Nephron progenitor cell (in vitro differentiated cells): ENCODE results near the gene ARHGAP25.

Source experiments
- DNase-seq: peaks from one replicate; pipeline ENCODE4 v3.0.0; 2021
- H3K27ac Mint-ChIP-seq: 2 replicates; pipeline ENCODE4 v1.8.0; 2021; ENCODE audit warnings: mild to moderate bottlenecking, moderate library complexity, mixed read lengths
- H3K27me3 Mint-ChIP-seq: 2 replicates; pipeline ENCODE4 v1.8.0; 2021; ENCODE audit warnings: mild to moderate bottlenecking, low read depth, mixed read lengths; ENCODE audit not compliant: poor library complexity
- H3K36me3 Mint-ChIP-seq: 2 replicates; pipeline ENCODE4 v1.8.0; 2021; ENCODE audit warnings: low read depth, mixed read lengths
- H3K4me1 Mint-ChIP-seq: 2 replicates; pipeline ENCODE4 v1.8.0; 2021; ENCODE audit warnings: mixed read lengths
- H3K4me3 Mint-ChIP-seq: 2 replicates; pipeline ENCODE4 v1.8.0; 2021; ENCODE audit warnings: mild to moderate bottlenecking, moderate library complexity, mixed read lengths
- H3K9me3 Mint-ChIP-seq: 2 replicates; pipeline ENCODE4 v1.8.0; 2021; ENCODE audit warnings: mild to moderate bottlenecking, moderate library complexity, mixed read lengths
- CTCF ChIP-seq: fragments of 200-600 bp; sonication (generic); IDR thresholded peaks from 2 replicates; pipeline ENCODE4 v1.5.0; 2021; ENCODE audit warnings: antibody characterized with exemption

ARHGAP25 gene

GRCh38 chr2:68734688-68735525 is at the start of gene ARHGAP25:
ARHGAP25 (plus strand) TSS chr2:68734811; CDS start chr2:68735200, 389 bp downstream.
- TF ChIP-seq CTCF, result no peak
- no peak for DNase-seq
- peaks cover 16% of the 10 kb centered on the region for H3K4me1 Mint-ChIP-seq
- H3K27me3 Mint-ChIP-seq, result peaks cover 7% of the 10 kb centered on the region
- H3K36me3 Mint-ChIP-seq, result no peaks in the 10 kb centered on the region
- no peak within 1 kb of the TSS for H3K27ac Mint-ChIP-seq
- no peaks in the 10 kb centered on the region for H3K9me3 Mint-ChIP-seq
- H3K4me3 Mint-ChIP-seq, result no peak within 1 kb of the TSS

GRCh38 chr2:68686178-68686577 is 48.4 kb upstream of the ARHGAP25 start:
- no peaks in the 10 kb centered on the region for H3K27me3 Mint-ChIP-seq
- peaks cover 20% of the 10 kb centered on the region for H3K36me3 Mint-ChIP-seq
- TF ChIP-seq CTCF, result no peak
- H3K4me3 Mint-ChIP-seq, result no peak overlapping the region
- H3K4me1 Mint-ChIP-seq, result peaks cover 5% of the 10 kb centered on the region
- no peak for DNase-seq
- H3K27ac Mint-ChIP-seq, result no peak overlapping the region
- peaks cover 13% of the 10 kb centered on the region for H3K9me3 Mint-ChIP-seq

- H3K36me3 Mint-ChIP-seq, result peaks cover 12% of the 10 kb centered on the region
- H3K9me3 Mint-ChIP-seq, result peaks cover 4% of the 10 kb centered on the region
- DNase-seq, result no peak
- no peak overlapping the region for H3K27ac Mint-ChIP-seq
- peaks cover 5% of the 10 kb centered on the region for H3K4me1 Mint-ChIP-seq
- TF ChIP-seq CTCF, result no peak
- H3K4me3 Mint-ChIP-seq, result no peak overlapping the region
- H3K27me3 Mint-ChIP-seq, result no peaks in the 10 kb centered on the region
Observed at GRCh38 chr2:68687018-68687417, 47.6 kb upstream of the ARHGAP25 start.

- H3K9me3 Mint-ChIP-seq, result peaks cover 4% of the 10 kb centered on the region
- peaks cover 5% of the 10 kb centered on the region for H3K4me1 Mint-ChIP-seq
- no peak for DNase-seq
- peaks cover 3% of the 10 kb centered on the region for H3K27me3 Mint-ChIP-seq
- TF ChIP-seq CTCF, result no peak
- peaks cover 12% of the 10 kb centered on the region for H3K36me3 Mint-ChIP-seq
- H3K4me3 Mint-ChIP-seq, result no peak overlapping the region
- peak overlapping the region; percentile 44 for H3K27ac Mint-ChIP-seq
Observed at GRCh38 chr2:68689553-68690537, 44.8 kb upstream of the ARHGAP25 start.

GRCh38 chr2:68690851-68691250 is 43.8 kb upstream of the ARHGAP25 start:
- peaks cover 5% of the 10 kb centered on the region for H3K4me1 Mint-ChIP-seq
- no peak overlapping the region for H3K27ac Mint-ChIP-seq
- H3K9me3 Mint-ChIP-seq, result peaks cover 4% of the 10 kb centered on the region
- H3K36me3 Mint-ChIP-seq, result peaks cover 12% of the 10 kb centered on the region
- DNase-seq, result no peak
- TF ChIP-seq CTCF, result no peak
- no peak overlapping the region for H3K4me3 Mint-ChIP-seq
- peaks cover 3% of the 10 kb centered on the region for H3K27me3 Mint-ChIP-seq
